HG03460 (cell line): Measurements from ENCODE around the gene GCKR.

Experiments
- ATAC-seq: cut with Tn5 transposase; IDR thresholded peaks from one replicate; pipeline ENCODE4 v1.9.1; 2021; ENCODE audit not compliant: unreplicated experiment

Gene GCKR

GRCh38 chr2:27572439-27572838, 75.8 kb downstream of the GCKR start:
- ATAC-seq = no peak

DNA sequence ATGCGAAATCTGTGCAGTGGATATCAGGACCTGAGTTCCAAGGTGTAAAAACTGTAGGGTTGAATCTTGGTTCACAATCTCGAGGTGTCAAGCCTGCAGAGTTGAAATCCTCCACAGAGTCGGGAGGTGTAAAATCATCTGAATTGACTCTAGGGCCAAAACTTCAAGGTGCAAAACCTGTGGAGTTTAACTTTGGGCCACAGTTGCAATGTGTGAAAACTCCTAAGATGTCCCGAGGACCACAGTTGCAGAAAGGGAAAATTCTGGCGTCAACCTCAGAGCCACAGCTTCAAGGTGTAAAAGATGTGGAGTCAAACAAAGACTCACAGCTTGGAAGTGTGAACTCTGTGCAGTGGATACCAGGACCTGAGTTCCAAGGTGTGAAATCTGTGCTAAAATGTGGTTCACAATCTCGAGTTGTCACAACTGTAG, 76.4 kb downstream of the GCKR start:
- ATAC-seq = no peak
